OCI-LY3 (cell line): ENCODE data around the gene MAP2.

Source experiments
- H2AFZ ChIP-seq: fragments of 200-600, 300-600 bp; shearing (Covaris generic); 2 replicates; pipeline ENCODE4 v1.6.0; 2014; ENCODE audit warnings: antibody characterized with exemption, low read depth, low read length
- H3K27ac ChIP-seq: fragments of 200-600, 300-600 bp; sonication (generic); 2 replicates; pipeline ENCODE4 v1.5.1; 2014; ENCODE audit warnings: mild to moderate bottlenecking, low read length, moderate library complexity, mixed read lengths
- H3K27me3 ChIP-seq: fragments of 200-600, 300-600 bp; sonication (generic); 2 replicates; pipeline ENCODE4 v1.6.1; 2014; ENCODE audit warnings: low read depth, low read length, mixed read lengths
- H3K36me3 ChIP-seq: fragments of 200-600, 300-600 bp; sonication (generic); replicated peaks from 2 replicates; pipeline ENCODE3; 2014; ENCODE audit warnings: low read depth, low read length, mixed read lengths
- H3K4me1 ChIP-seq: fragments of 300-600, 200-600 bp; sonication (generic); 2 replicates; pipeline ENCODE4 v1.6.1; 2014; ENCODE audit warnings: low read length, mixed read lengths
- H3K4me2 ChIP-seq: fragments of 200-600, 300-600 bp; sonication (generic); 2 replicates; pipeline ENCODE4 v1.6.1; 2014; ENCODE audit warnings: low read length, mixed read lengths
- H3K4me3 ChIP-seq: fragments of 300-600, 200-600 bp; sonication (generic); 2 replicates; pipeline ENCODE4 v1.5.1; 2014; ENCODE audit warnings: antibody characterized with exemption, mild to moderate bottlenecking, low read length, moderate library complexity
- H3K79me2 ChIP-seq: fragments of 300-600, 200-600 bp; shearing (Covaris generic); 2 replicates; pipeline ENCODE4 v1.6.1; 2014; ENCODE audit warnings: mild to moderate bottlenecking, low read length, mixed read lengths
- H3K9ac ChIP-seq: fragments of 300-600, 200-600 bp; shearing (Covaris generic); 2 replicates; pipeline ENCODE4 v1.6.0; 2014; ENCODE audit warnings: mild to moderate bottlenecking, low read length, moderate library complexity
- H3K9me3 ChIP-seq: fragments of 200-600, 300-600 bp; shearing (Covaris generic); 2 replicates; pipeline ENCODE4 v1.6.1; 2014; ENCODE audit warnings: low read length, mixed read lengths; ENCODE audit not compliant: insufficient read depth
- H4K20me1 ChIP-seq: fragments of 200-600, 300-600 bp; sonication (generic); 2 replicates; pipeline ENCODE4 v1.6.1; 2016; ENCODE audit warnings: low read length, mixed read lengths; ENCODE audit not compliant: insufficient read depth
- EZH2phosphoT487 ChIP-seq: fragments of 200-600 bp; shearing (Covaris generic); IDR thresholded peaks from 2 replicates; pipeline ENCODE4 v1.6.1; 2018; ENCODE audit warnings: antibody characterized with exemption, mixed run types, low read depth
- TF ChIP-seq, protein P1 (sequence below): fragments of 200-600, 300-600 bp; sonication (generic); IDR thresholded peaks from 2 replicates; pipeline ENCODE4 v1.5.1; 2014; ENCODE audit warnings: antibody characterized with exemption, low read length, low read depth

Gene MAP2

DNA sequence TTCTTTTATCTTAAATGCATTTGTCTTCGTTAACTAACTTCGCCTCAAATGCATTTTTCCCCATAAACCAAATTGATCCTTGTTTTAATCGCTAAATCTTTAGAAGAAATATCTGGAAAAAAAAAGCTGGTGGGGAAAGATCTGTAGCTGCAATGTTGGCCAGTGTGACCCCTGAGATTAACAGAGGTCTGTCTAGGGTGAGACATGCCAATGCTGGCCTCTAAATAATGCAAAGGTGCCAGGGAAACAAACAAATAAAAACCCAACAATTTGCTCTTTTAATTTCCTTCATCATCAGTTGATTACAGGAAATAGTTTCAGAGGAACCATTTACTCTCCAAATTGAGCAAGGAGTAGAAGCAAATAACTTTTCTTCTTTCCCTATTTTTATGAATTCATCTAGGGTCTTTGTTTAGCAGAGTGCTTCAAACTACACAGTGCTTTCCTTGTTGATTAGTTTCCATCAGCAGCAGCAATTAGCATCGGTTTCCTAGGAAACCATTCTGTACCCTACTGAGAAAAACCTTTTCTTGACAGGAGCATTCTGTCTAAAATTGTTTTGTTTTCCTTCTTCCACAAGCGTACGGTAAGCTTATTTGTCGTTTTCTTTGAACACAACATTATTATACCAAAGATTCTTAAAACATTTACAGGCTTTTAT, 247.3 kb downstream of the MAP2 start:
- Histone ChIP-seq H2AFZ (no peak overlapping the region), H3K4me2 (no peak overlapping the region), H4K20me1 (no peaks in the 10 kb centered on the region), H3K79me2 (no peaks in the 10 kb centered on the region), H3K27me3 (peaks cover 41% of the 10 kb centered on the region), H3K4me1 (no peaks in the 10 kb centered on the region), H3K27ac (no peak overlapping the region), H3K9ac (no peak overlapping the region), H3K4me3 (no peak overlapping the region), H3K9me3 (no peaks in the 10 kb centered on the region), H3K36me3 (no peaks in the 10 kb centered on the region)
- TF ChIP-seq, protein P1, sequence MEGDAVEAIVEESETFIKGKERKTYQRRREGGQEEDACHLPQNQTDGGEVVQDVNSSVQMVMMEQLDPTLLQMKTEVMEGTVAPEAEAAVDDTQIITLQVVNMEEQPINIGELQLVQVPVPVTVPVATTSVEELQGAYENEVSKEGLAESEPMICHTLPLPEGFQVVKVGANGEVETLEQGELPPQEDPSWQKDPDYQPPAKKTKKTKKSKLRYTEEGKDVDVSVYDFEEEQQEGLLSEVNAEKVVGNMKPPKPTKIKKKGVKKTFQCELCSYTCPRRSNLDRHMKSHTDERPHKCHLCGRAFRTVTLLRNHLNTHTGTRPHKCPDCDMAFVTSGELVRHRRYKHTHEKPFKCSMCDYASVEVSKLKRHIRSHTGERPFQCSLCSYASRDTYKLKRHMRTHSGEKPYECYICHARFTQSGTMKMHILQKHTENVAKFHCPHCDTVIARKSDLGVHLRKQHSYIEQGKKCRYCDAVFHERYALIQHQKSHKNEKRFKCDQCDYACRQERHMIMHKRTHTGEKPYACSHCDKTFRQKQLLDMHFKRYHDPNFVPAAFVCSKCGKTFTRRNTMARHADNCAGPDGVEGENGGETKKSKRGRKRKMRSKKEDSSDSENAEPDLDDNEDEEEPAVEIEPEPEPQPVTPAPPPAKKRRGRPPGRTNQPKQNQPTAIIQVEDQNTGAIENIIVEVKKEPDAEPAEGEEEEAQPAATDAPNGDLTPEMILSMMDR, result no peak
- TF ChIP-seq EZH2phosphoT487, result no peak

GRCh38 chr2:209673811-209674210, 250.0 kb downstream of the MAP2 start:
- H3K79me2 ChIP-seq, result no peaks in the 10 kb centered on the region
- no peaks in the 10 kb centered on the region for H3K9me3 ChIP-seq
- H3K27ac ChIP-seq, result no peak overlapping the region
- H3K9ac ChIP-seq, result no peak overlapping the region
- no peak for TF ChIP-seq EZH2phosphoT487
- TF ChIP-seq, protein P1, result no peak
- no peak overlapping the region for H3K4me2 ChIP-seq
- no peak overlapping the region for H2AFZ ChIP-seq
- peaks cover 27% of the 10 kb centered on the region for H3K27me3 ChIP-seq
- no peaks in the 10 kb centered on the region for H3K36me3 ChIP-seq
- no peak overlapping the region for H3K4me3 ChIP-seq
- H4K20me1 ChIP-seq, result no peaks in the 10 kb centered on the region
- no peaks in the 10 kb centered on the region for H3K4me1 ChIP-seq

DNA sequence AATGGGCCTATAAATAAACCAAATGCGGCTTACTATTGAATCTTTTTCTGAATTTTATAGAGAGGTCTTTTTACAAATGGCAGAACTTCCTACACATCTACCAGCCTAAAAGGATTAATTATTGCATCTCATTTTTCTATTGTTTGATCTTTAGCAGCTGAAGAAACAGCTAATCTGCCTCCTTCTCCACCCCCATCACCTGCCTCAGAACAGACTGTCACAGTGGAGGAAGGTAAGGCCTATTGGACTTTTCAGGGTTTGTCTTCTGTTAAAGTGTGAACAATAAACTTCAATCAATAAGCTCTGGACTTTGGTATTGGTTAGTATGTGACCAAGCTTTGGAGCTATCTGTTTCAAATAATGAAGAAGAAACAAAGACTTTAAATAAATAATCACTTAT, 256.7 kb downstream of the MAP2 start:
- Histone ChIP-seq H3K9me3 (no peaks in the 10 kb centered on the region), H3K27ac (no peak overlapping the region), H3K4me2 (no peak overlapping the region), H3K4me3 (no peak overlapping the region), H3K27me3 (peaks cover 25% of the 10 kb centered on the region; the same call in 1 of the 2 replicates), H3K36me3 (no peaks in the 10 kb centered on the region), H2AFZ (no peak overlapping the region), H4K20me1 (no peaks in the 10 kb centered on the region), H3K79me2 (no peaks in the 10 kb centered on the region), H3K4me1 (no peaks in the 10 kb centered on the region), H3K9ac (no peak overlapping the region)
- no peak for TF ChIP-seq EZH2phosphoT487
- TF ChIP-seq, protein P1, result no peak

- H3K79me2 ChIP-seq, result no peaks in the 10 kb centered on the region
- no peak overlapping the region for H3K9ac ChIP-seq
Observed at GRCh38 chr2:209681201-209681735, 257.4 kb downstream of the MAP2 start.

More at GRCh38 chr2:209681201-209681735, 257.4 kb downstream of the MAP2 start:
- Histone ChIP-seq H3K27me3 (peaks cover 30% of the 10 kb centered on the region; the same call in 1 of the 2 replicates), H3K4me1 (no peaks in the 10 kb centered on the region), H4K20me1 (no peaks in the 10 kb centered on the region), H3K27ac (no peak overlapping the region), H2AFZ (no peak overlapping the region), H3K36me3 (no peaks in the 10 kb centered on the region), H3K4me2 (no peak overlapping the region), H3K9me3 (no peaks in the 10 kb centered on the region), H3K4me3 (no peak overlapping the region)
- TF ChIP-seq EZH2phosphoT487, result no peak
- TF ChIP-seq, protein P1, result no peak
